Breast epithelium (tissue), 4 donors: Measurements from ENCODE around the gene MAPK1. TPM values are rescaled to one million over a fixed set of nuclear protein-coding genes. Genes with fewer than 3 reads are reported as not detected.
"Not testable (repeated sequence)": the region's sequence is repeated elsewhere in the genome, so short reads cannot be mapped to it uniquely, and the experiment has no call there.

Experiments used
- DNase-seq, 2 donors: peaks; one replicate each; pipeline ENCODE4 v3.0.0-alpha.2; 2019; ENCODE audit warnings: low spot score in 2 of 2
- H3K27ac ChIP-seq, 2 donors: fragments of 200-600 bp; sonication (generic) in 1 of 2; one replicate each; pipeline ENCODE4 v1.5.1; 2016 to 2019; ENCODE audit warnings: mild to moderate bottlenecking in 1 of 2
- H3K27me3 ChIP-seq, 2 donors: fragments of 200-600 bp; sonication (generic) in 1 of 2; one replicate each; pipeline versions ENCODE4 v1.5.1 to v1.6.0; 2017 to 2019; ENCODE audit warnings: control low read depth in 1 of 2, mild to moderate bottlenecking in 1 of 2
- H3K36me3 ChIP-seq: fragments of 200-600 bp; one replicate; pipeline ENCODE4 v1.5.1; 2019
- H3K4me1 ChIP-seq, 2 donors: fragments of 200-600 bp; sonication (generic); one replicate each; pipeline ENCODE4 v1.5.1; 2016 to 2019; ENCODE audit warnings: control low read depth in 1 of 2
- H3K4me3 ChIP-seq, 3 donors: fragments of 200-600 bp; sonication (generic); 1 replicate in 2 of 3; 2 replicates in 1 of 3; pipeline ENCODE4 v1.5.1; 2016 to 2019; ENCODE audit warnings: mild to moderate bottlenecking in 3 of 3, moderate library complexity in 2 of 3
- H3K9me3 ChIP-seq, 2 donors: fragments of 200-600 bp; sonication (generic) in 1 of 2; one replicate each; pipeline ENCODE4 v1.5.1; 2016 to 2019; ENCODE audit warnings: control low read depth in 1 of 2
- POLR2A ChIP-seq: fragments of 450-650 bp; IDR thresholded peaks from one replicate; pipeline ENCODE4 v1.6.1; 2016; ENCODE audit warnings: antibody characterized with exemption, mild to moderate bottlenecking, moderate library complexity
- POLR2AphosphoS5 ChIP-seq, 3 donors: sonication (generic); formaldehyde crosslinking; IDR thresholded peaks; one replicate each; pipeline ENCODE4 v1.6.1; 2017; ENCODE audit warnings: antibody characterized with exemption in 3 of 3
- intact Hi-C: fragments of 100-400 bp; cut with DNase I; formaldehyde crosslinking; loops from one replicate; pipeline ENCODE4 v1.15.1; 2023; ENCODE audit warnings: low total_unique reads
- total RNA-seq, 3 donors: library from RNA; depleted of rRNA; stranded (reverse); fragments of >200 nt; gene quantifications; one replicate each; pipeline ENCODE4 v1.1.0, GENCODE V29; 2016
- TF ChIP-seq, protein P1 (sequence below), 3 donors: fragments of 450-650 bp; IDR thresholded peaks; one replicate each; pipeline ENCODE4 v1.5.1; 2016 to 2017; ENCODE audit warnings: antibody characterized with exemption in 3 of 3, mild to moderate bottlenecking in 3 of 3, moderate library complexity in 3 of 3

Gene MAPK1
- total RNA-seq, 3 donors from 2014 or later, result 43.3 to 49.9 (median 44.0) TPM

GRCh38 chr22:21815958-21816357 lies 51.5 kb downstream of the MAPK1 start:
- no peaks in the 10 kb centered on the region for H3K9me3 ChIP-seq
- H3K27me3 ChIP-seq, result no peaks in the 10 kb centered on the region
- intact Hi-C loops, result no loop called here
- no peak overlapping the region for H3K4me3 ChIP-seq
- H3K27ac ChIP-seq, result peak overlapping the region in 1 of 2 donors; percentile 78
- H3K4me1 ChIP-seq, result peaks cover 0 to 8% of the 10 kb centered on the region in 2 donors
- no peak for TF ChIP-seq POLR2A
- H3K36me3 ChIP-seq, result no peaks in the 10 kb centered on the region
- no peak for DNase-seq

DNA sequence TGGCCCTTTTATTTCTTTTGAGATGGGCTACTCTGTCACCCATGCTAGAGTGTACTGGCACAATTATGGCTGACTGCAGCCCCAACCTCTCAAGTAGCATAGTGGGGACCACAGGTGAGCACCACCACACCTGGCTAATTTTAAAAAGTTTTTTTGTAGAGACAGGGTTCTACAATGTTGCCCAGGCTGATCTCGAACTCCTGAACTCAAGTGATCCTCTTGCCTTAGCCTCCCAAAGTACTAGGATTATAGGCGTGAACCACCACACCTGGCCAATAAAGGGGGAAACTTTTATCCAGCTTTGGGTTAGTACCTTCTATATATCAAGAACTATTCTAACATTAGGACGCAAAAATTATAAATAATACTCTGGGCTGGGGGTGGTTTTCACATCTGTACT lies 52.1 kb downstream of the MAPK1 start:
- Histone ChIP-seq H3K9me3 (no peaks in the 10 kb centered on the region), H3K36me3 (no peaks in the 10 kb centered on the region), H3K27me3 (no peaks in the 10 kb centered on the region), H3K4me1 (peaks cover 0 to 8% of the 10 kb centered on the region in 2 donors), H3K4me3 (no peak overlapping the region), H3K27ac (no peak overlapping the region)
- intact Hi-C loops, result no loop called here
- TF ChIP-seq, protein P1, sequence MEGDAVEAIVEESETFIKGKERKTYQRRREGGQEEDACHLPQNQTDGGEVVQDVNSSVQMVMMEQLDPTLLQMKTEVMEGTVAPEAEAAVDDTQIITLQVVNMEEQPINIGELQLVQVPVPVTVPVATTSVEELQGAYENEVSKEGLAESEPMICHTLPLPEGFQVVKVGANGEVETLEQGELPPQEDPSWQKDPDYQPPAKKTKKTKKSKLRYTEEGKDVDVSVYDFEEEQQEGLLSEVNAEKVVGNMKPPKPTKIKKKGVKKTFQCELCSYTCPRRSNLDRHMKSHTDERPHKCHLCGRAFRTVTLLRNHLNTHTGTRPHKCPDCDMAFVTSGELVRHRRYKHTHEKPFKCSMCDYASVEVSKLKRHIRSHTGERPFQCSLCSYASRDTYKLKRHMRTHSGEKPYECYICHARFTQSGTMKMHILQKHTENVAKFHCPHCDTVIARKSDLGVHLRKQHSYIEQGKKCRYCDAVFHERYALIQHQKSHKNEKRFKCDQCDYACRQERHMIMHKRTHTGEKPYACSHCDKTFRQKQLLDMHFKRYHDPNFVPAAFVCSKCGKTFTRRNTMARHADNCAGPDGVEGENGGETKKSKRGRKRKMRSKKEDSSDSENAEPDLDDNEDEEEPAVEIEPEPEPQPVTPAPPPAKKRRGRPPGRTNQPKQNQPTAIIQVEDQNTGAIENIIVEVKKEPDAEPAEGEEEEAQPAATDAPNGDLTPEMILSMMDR (IDR thresholded peaks at IDR 0.05), result no peak
- no peak for DNase-seq

DNA sequence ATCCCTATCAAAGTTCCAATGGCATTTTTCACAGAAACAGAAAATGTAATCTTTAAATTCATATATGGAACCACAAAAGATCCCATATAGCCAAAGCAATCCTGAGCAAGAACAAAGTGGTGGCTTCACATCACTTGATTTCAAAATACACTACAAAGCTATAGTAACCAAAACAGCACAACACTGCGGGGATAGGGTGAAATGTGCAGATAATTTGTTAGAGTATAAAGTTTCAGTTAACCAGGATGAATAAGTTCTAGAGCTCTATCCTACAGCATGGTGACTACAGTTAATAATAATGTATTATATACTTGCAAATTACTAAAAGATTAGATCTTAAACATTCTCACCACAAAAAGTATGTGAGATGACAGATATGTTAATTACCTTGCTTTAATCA lies 55.5 kb downstream of the MAPK1 start:
- no peaks in the 10 kb centered on the region for H3K27me3 ChIP-seq
- H3K9me3 ChIP-seq, result no peaks in the 10 kb centered on the region
- no peak for DNase-seq
- H3K36me3 ChIP-seq, result no peaks in the 10 kb centered on the region
- no peak overlapping the region for H3K27ac ChIP-seq
- intact Hi-C loops, result no loop called here
- no peak overlapping the region for H3K4me3 ChIP-seq
- peaks cover 0 to 3% of the 10 kb centered on the region in 2 donors for H3K4me1 ChIP-seq
- TF ChIP-seq POLR2AphosphoS5 (IDR thresholded peaks at IDR 0.05) (no peak), POLR2A (no peak)
- TF ChIP-seq, protein P1 (IDR thresholded peaks at IDR 0.05), result no peak

DNA sequence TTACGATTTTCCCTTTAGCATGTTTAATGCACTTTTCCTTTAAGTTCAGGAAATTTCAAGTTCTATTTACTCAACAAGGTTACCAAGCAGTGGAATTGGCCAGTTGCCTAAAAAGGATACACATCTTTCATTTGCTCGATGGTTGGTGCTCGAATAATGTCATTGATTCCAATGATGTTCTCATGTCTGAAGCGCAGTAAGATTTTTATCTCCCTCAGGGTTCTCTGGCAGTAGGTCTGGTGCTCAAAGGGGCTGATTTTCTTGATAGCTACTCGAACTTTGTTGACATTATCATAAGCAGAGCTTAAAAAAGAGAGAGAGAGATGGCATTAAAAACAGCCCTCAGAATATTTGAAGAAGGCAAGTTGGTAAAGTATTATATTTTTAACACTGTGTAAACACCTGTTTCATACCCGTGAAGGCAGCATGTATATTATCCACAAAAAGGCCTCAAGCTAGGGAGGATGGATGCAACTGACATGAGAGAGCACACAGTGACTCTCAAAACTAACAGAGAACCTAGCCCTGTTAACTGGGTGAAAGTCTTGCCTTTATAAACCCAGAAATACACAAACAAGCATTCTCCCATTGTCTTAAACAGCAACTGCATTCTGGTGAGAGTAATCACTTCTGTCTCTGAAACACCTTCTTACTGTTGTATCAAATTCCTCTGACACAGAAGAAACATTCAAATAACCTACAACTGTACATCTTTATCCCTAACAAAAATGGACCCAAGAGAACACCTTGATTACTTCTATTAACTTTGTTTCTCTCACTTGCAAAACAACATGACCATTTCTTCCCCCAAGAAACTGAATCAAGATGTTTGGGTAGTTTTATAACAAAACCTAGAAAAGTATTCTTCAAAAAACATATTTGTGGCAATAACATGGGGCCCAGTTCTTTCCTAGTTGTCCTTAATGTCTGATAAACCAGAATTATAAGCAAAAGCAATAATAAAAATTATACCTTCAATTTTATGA lies 59.6 kb downstream of the MAPK1 start:
- H3K27ac ChIP-seq, result no peak overlapping the region
- peaks cover 7% of the 10 kb centered on the region for H3K36me3 ChIP-seq
- intact Hi-C loops, result no loop called here
- no peaks in the 10 kb centered on the region for H3K4me1 ChIP-seq
- DNase-seq, result no peak
- no peaks in the 10 kb centered on the region for H3K9me3 ChIP-seq
- H3K27me3 ChIP-seq, result no peaks in the 10 kb centered on the region
- TF ChIP-seq, protein P1 (IDR thresholded peaks at IDR 0.05), result no peak
- no peak for TF ChIP-seq POLR2A
- TF ChIP-seq POLR2AphosphoS5 (IDR thresholded peaks at IDR 0.05), result no peak
- H3K4me3 ChIP-seq, result no peak overlapping the region

- H3K27me3 ChIP-seq, H3K36me3 ChIP-seq, H3K9me3 ChIP-seq, intact Hi-C loops, H3K4me3 ChIP-seq, H3K27ac ChIP-seq, H3K4me1 ChIP-seq, DNase-seq: not testable (repeated sequence)
Observed at GRCh38 chr22:21805325-21805724, 62.1 kb downstream of the MAPK1 start.

DNA sequence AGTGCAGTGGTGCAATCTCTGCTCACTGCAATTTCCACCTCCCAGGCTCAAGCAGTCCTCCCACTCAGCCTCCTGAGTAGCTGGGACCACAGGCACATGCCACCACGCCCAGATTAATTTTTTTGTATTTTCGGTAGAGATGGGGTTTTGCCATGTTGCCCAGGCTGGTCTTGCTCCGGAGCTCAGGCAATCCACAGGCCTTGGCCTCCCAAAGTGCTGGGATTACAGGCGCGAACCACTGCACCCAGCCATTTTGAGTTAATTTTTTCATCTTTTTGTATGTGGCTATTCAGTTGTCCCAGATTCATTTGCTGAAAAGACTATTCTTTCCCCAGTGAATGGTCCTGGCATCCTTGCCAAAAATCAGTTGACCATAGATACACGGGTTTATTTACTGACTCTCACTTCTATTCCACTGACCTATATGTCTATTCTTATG lies 63.6 kb downstream of the MAPK1 start:
- TF ChIP-seq POLR2A, result no peak
- TF ChIP-seq, protein P1 (IDR thresholded peaks at IDR 0.05), result no peak
- Histone ChIP-seq H3K4me1 (no peaks in the 10 kb centered on the region), H3K27me3 (no peaks in the 10 kb centered on the region), H3K9me3 (no peaks in the 10 kb centered on the region), H3K27ac (no peak overlapping the region), H3K4me3 (no peak overlapping the region), H3K36me3 (peaks cover 7% of the 10 kb centered on the region)
- intact Hi-C loops, result no loop called here
- DNase-seq, result no peak
